NCI-H2029 (cell line): ENCODE results near the gene TMEM129.
A peak's percentile ranks its signal among the peaks of the same experiment; 100 is the strongest.

Source experiments
- DNase-seq: peaks from one replicate; lab custom pipeline; 2025; lab: John Stamatoyannopoulos, UW

TMEM129 gene

GRCh38 chr4:1758306-1759121, 37.4 kb upstream of the TMEM129 start:
- no peak for DNase-seq

- no peak for DNase-seq
These were observed 36.7 kb upstream of the TMEM129 start for GRCh38 chr4:1757836-1758235.

GRCh38 chr4:1756893-1757779, 36.0 kb upstream of the TMEM129 start:
- DNase-seq = no peak

DNA sequence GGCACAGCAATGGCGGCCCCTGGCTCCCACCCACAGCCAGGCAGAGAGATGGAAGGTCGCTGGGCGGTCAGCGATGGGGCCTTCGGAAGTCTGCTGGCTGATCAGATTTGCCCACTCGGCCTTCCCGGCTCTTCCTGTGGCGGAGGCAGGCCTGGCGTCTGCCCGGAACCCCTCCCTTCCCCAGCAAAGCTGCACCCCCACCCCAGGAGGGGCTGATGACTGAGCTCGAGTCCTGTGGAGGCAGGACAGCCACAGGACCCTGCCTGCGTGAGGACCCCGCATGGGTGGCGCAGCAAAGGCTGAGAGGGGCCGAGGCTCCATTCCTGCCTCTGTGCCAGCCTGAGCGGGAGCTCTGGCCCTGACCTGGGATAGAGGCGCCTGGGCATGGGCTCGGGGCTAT, 35.0 kb upstream of the TMEM129 start:
- DNase-seq = no peak

- DNase-seq = no peak
These were observed 34.2 kb upstream of the TMEM129 start for GRCh38 chr4:1755297-1755696.

DNA sequence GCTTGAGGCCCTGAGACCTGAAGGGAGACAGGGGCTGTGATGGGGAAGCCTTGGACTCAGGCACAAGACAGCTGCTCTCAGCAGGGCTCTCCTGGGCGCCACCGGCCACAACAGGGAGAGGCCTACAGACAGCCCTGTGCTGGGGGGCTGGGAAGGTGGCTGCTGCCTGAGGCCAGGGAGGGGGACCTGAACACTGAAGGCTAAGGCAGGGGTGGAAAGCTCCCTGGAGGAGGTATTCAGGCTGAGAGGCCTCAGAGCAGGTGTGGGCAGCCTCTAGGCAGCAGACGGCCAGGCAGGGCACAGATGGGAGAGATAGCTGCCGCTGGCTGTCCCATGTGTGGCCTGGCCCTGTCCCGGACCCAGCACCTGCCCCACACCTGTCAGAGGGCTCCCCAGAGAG, 33.2 kb upstream of the TMEM129 start:
- no peak for DNase-seq

DNA sequence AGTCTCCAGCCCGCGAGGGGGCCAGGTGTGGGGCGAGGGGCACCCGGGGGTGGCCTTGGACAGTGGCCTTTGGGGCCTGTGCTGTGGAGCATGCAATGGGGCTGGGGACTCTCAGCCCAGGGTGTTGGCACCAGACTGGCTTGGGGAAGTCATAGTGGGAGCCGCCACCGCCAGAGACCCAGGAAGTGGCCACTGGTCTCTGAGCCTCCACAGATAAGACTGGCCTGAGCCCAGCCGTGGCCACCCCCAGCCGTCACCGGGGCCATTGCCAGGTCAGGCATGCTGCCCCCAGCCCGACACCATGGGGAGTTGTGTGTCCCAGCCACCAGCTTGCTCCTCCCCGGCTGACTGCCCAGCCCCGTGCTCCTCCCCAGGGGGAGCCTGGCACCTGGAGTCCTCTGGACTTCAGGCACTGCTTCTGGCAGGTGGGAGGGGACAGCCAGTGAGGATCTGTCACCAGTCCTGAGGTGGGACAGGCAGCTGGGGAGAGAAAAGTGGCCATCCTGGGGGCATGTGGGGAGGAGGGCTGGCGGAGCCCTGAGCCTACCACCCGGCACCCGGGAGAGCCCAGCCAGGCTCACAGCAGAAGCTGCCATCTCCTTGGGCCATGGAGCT, 32.7 kb upstream of the TMEM129 start:
- DNase-seq = no peak

DNA sequence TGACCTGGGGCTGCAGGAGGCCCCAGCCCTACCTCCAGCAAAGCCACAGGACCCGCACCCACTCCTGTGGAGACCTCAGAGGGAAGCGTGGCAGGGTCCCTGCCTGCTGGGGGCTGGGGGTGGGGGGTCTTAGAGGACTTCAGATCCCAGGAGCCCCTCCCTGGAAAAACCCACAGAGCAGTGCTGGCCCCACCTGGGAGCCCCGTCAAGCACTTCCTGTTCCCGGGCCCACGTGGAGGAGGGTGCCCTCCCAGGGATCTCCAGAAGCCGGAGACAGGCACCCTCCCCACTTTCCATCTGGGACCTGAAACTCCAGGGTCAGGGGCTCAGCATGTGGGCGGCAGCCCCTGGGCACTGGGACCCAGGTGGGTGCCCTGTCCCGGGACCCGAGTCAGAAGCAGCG, 32.2 kb upstream of the TMEM129 start:
- DNase-seq = no peak

DNA sequence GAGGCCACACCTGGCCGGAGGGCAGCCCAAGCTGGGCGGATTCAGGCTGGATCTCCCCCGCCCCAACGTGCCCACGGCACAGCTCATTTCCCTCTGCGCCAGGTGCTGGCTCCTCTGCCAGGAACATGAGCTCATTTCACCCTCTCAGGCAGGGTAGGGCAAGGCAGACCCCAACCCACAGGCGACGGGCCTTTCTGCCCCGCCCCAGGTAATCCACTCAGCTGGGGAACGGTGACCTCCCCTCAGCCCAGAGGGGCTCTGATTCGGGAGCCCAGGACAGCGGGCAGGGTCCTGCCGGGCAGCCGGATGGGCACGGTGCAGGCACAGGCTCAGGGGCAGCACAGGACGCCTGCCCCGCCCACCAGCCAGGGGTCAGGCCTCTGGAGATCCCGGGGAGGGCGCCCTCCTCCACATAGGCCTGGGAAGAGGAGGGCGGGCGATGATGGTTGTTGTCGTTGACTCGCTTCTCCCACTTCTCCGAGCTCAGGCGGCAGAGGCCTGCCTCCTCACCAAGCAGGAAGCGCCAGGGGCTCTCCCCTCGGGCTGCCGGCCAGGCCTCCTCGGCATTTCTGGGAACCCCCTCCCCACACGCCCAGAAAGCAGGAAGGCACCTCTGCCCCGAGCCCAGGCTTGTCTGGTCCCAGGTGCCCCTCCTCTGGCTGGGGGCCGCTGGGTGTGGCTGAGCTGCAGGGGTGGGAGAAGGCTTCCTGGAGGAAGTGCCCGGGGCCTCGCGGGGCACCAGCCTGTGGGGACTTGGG, 31.3 kb upstream of the TMEM129 start:
- peak; percentile 43 for DNase-seq

- no peak for DNase-seq
These were observed 30.8 kb upstream of the TMEM129 start for GRCh38 chr4:1751919-1752283.

- no peak for DNase-seq
These were observed 30.2 kb upstream of the TMEM129 start for GRCh38 chr4:1751155-1751918.

GRCh38 chr4:1750381-1751154, 29.4 kb upstream of the TMEM129 start:
- no peak for DNase-seq

DNA sequence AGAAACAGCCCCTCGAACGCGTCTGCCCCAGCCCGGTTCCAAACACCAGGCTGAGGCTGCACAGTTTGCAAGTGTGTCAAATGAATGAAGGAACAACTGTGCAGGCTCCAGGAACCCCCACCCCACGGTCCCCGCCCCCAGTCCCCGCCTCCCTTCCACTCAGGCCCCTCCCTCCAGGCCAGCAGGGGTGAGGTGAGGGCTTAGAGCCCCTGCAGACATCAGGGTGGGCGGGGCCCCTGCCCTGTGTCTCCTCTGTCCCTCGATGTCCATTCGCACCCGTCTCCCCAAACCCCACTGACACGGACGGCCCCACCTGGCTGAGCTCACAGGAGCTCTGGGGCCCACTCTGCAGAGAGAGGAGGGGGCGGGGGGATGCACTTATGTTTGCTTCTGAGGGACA, 28.7 kb upstream of the TMEM129 start:
- DNase-seq = no peak

GRCh38 chr4:1749370-1749769, 28.2 kb upstream of the TMEM129 start:
- DNase-seq = no peak

DNA sequence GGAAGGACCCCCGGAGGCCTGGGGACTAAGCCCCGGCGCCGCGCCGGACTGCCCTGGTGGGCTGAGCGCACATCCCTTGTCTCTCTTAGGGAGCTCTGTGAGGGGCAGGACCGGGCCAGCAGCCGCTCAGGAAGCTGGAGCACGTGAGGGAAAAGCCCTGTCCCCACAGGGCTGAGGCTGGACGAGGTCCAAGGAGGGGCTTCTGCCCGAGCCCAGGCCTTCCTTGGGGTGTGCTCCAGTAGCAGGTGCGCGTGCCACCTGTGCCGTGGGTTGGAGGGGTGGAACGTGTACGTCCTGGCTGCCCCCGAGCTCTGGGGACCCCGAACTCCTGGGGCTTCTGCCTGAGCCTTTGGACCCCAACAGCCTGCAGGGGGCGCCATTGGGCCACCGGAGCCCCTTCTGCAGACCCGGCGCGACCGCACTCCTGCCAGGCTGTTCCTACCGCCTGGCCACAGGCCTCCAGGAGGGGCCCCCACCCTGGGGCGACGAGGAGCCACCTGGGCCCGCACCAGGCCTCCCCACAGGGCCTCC, 27.4 kb upstream of the TMEM129 start:
- peak; percentile 67 for DNase-seq

DNA sequence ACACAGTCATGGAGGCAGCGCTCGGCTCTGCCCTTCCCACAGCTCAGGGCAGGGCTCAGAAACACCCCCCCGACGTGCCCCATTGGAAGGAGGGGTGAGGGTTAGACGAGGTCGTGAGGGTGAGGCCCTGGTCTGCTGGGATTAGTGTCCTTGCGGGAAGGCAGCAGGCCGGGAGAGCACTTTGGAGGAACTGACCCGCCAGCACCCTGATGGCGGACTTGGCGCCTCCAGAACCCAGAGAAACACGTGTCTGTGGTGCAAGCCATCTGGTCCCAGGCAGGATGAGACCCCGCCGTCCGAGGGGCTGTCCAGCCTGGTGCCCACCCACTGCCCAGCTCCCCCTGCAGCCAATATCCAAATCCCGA, 26.5 kb upstream of the TMEM129 start:
- DNase-seq = no peak

GRCh38 chr4:1746919-1747602, 25.9 kb upstream of the TMEM129 start:
- DNase-seq = no peak

DNA sequence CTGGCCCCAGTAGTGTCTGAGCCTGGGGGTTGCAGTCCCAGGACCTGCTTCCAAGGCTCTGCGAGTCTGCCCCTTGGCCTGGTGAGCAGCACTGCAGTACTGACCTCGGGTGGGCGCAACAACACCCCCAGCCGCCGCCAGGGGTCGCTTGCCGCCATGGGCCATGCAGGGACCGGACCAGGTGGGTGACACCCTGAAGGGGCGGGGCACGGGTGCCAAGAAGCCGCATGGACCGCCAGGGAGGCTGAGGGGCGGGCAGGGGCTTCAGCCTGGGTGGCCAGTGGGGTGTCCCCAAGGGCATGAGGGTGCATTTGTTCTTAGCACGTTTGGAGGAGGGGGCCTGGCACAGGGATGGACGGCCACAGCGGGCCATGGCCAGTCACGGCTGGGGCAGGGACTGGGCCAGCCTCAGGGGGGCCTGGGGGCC, 25.2 kb upstream of the TMEM129 start:
- peak; percentile 21 for DNase-seq

- no peak for DNase-seq
These were observed 24.6 kb upstream of the TMEM129 start for GRCh38 chr4:1745697-1746096.

GRCh38 chr4:1745165-1745564, 24.0 kb upstream of the TMEM129 start:
- no peak for DNase-seq
